Measurements from ENCODE around the gene SSX3. TPM values are rescaled to one million over a fixed set of nuclear protein-coding genes. Genes with fewer than 3 reads are reported as not detected.
"Not testable (repeated sequence)": the region's sequence is repeated elsewhere in the genome, so short reads cannot be mapped to it uniquely, and the experiment has no call there.

Gene SSX3
- not detected for total RNA-seq

GRCh38 chrX:48356315-48357094, at the start of gene SSX3:
SSX3 (minus strand) TSS chrX:48356703; CDS start chrX:48355249, 1,454 bp downstream.
- H3K9me3 ChIP-seq; H3K4me1 ChIP-seq; H3K36me3 ChIP-seq; DNase-seq (ENCODE audit: low spot score in 2 of 2); H3K27me3 ChIP-seq; H3K27ac ChIP-seq; H3K4me3 ChIP-seq; intact Hi-C loops (cut with DNase I; ENCODE audit: low total_unique reads): not testable (repeated sequence)

GRCh38 chrX:48397825-48398224, 41.3 kb upstream of the SSX3 start:
- H3K4me3 ChIP-seq; DNase-seq (ENCODE audit: low spot score in 2 of 2); H3K27me3 ChIP-seq; H3K27ac ChIP-seq; H3K9me3 ChIP-seq; H3K4me1 ChIP-seq; H3K36me3 ChIP-seq; intact Hi-C loops (cut with DNase I; ENCODE audit: low total_unique reads): not testable (repeated sequence)

- H3K4me1 ChIP-seq; H3K9me3 ChIP-seq; H3K4me3 ChIP-seq; H3K27me3 ChIP-seq; H3K36me3 ChIP-seq; intact Hi-C loops (cut with DNase I; ENCODE audit: low total_unique reads); DNase-seq (ENCODE audit: low spot score in 2 of 2); H3K27ac ChIP-seq: not testable (repeated sequence)
Measured at GRCh38 chrX:48396931-48397330, 40.4 kb upstream of the SSX3 start.

GRCh38 chrX:48383239-48383638, 26.7 kb upstream of the SSX3 start, which contains the start of gene SSX4:
SSX4 (plus strand) TSS chrX:48383539; CDS start chrX:48384054, 515 bp downstream.
- intact Hi-C loops (cut with DNase I; ENCODE audit: low total_unique reads); H3K4me3 ChIP-seq; H3K4me1 ChIP-seq; H3K9me3 ChIP-seq; H3K36me3 ChIP-seq; H3K27me3 ChIP-seq; DNase-seq (ENCODE audit: low spot score in 2 of 2); H3K27ac ChIP-seq: not testable (repeated sequence)

GRCh38 chrX:48370408-48370807, 13.9 kb upstream of the SSX3 start:
- H3K27me3 ChIP-seq; H3K4me1 ChIP-seq; H3K9me3 ChIP-seq; H3K4me3 ChIP-seq; intact Hi-C loops (cut with DNase I; ENCODE audit: low total_unique reads); H3K27ac ChIP-seq; DNase-seq (ENCODE audit: low spot score in 2 of 2); H3K36me3 ChIP-seq: not testable (repeated sequence)

- DNase-seq (ENCODE audit: low spot score in 2 of 2); H3K9me3 ChIP-seq; H3K36me3 ChIP-seq; H3K27ac ChIP-seq; H3K27me3 ChIP-seq; H3K4me3 ChIP-seq; H3K4me1 ChIP-seq; intact Hi-C loops (cut with DNase I; ENCODE audit: low total_unique reads): not testable (repeated sequence)
Measured at GRCh38 chrX:48367717-48368408, 11.4 kb upstream of the SSX3 start.

- H3K36me3 ChIP-seq; H3K4me3 ChIP-seq; H3K27ac ChIP-seq; intact Hi-C loops (cut with DNase I; ENCODE audit: low total_unique reads); H3K4me1 ChIP-seq; H3K27me3 ChIP-seq; DNase-seq (ENCODE audit: low spot score in 2 of 2); H3K9me3 ChIP-seq: not testable (repeated sequence)
Measured at GRCh38 chrX:48359281-48359680, 2.8 kb upstream of the SSX3 start.

GRCh38 chrX:48357681-48358080, 1.2 kb upstream of the SSX3 start:
- no peaks in the 10 kb centered on the region for H3K36me3 ChIP-seq
- no peak for DNase-seq (ENCODE audit: low spot score in 2 of 2)
- H3K4me1 ChIP-seq: no peaks in the 10 kb centered on the region
- intact Hi-C loops (cut with DNase I; ENCODE audit: low total_unique reads): no loop called here
- H3K9me3 ChIP-seq: peaks cover 0 to 4% of the 10 kb centered on the region in 2 donors
- peaks cover 0 to 4% of the 10 kb centered on the region in 2 donors for H3K27me3 ChIP-seq
- no peak overlapping the region for H3K4me3 ChIP-seq
- TF ChIP-seq CTCF (IDR thresholded peaks at IDR 0.05): no peak
- TF ChIP-seq POLR2AphosphoS5 (IDR thresholded peaks at IDR 0.05): no peak
- TF ChIP-seq POLR2A (IDR thresholded peaks at IDR 0.05): no peak
- H3K27ac ChIP-seq: no peak overlapping the region

- H3K9me3 ChIP-seq; intact Hi-C loops (cut with DNase I; ENCODE audit: low total_unique reads); H3K27ac ChIP-seq; H3K4me3 ChIP-seq; DNase-seq (ENCODE audit: low spot score in 2 of 2); H3K4me1 ChIP-seq; H3K36me3 ChIP-seq: not testable (repeated sequence)
- peaks cover 0 to 17% of the 10 kb centered on the region in 2 donors for H3K27me3 ChIP-seq
Measured at GRCh38 chrX:48346059-48346458, 10.4 kb downstream of the SSX3 start.

- DNase-seq (ENCODE audit: low spot score in 2 of 2); H3K27me3 ChIP-seq; H3K36me3 ChIP-seq; H3K27ac ChIP-seq; H3K4me1 ChIP-seq; H3K4me3 ChIP-seq; H3K9me3 ChIP-seq: not testable (repeated sequence)
- intact Hi-C loops (cut with DNase I; ENCODE audit: low total_unique reads): loop anchor here (10.0 kb wide), 1 partner anchor 1269 kb away; no protein-coding TSS in a partner anchor
Measured at GRCh38 chrX:48313996-48314395, 42.5 kb downstream of the SSX3 start.
